CD14-positive monocyte (primary cell): ENCODE measurements around the gene ANXA4. TPM values are rescaled to one million over a fixed set of nuclear protein-coding genes. Genes with fewer than 3 reads are reported as not detected.

Experiments
- DNase-seq, 3 donors: peaks; one replicate each; pipeline ENCODE4 v3.0.0-alpha.2; 2011 to 2022
- H2AFZ ChIP-seq: 2 replicates; pipeline ENCODE4 v1.6.0; 2012; ENCODE audit warnings: mild to moderate bottlenecking, low read depth, low read length, inconsistent platforms; ENCODE audit not compliant: insufficient read depth, poor library complexity, severe bottlenecking
- H3K27ac ChIP-seq, 2 donors: 1 replicate in 1 of 2; 2 replicates in 1 of 2; pipeline ENCODE4 v1.5.1; 2012 to 2013; ENCODE audit warnings: low read length in 2 of 2, control low read depth in 1 of 2, inconsistent platforms in 1 of 2, low read depth in 1 of 2, mild to moderate bottlenecking in 1 of 2
- H3K27me3 ChIP-seq, 2 donors: one replicate each; pipeline versions ENCODE4 v1.6.0 to v1.6.1; 2011 to 2013; ENCODE audit warnings: low read length in 2 of 2; ENCODE audit not compliant: control insufficient read depth in 2 of 2, insufficient read depth in 2 of 2
- H3K36me3 ChIP-seq, 2 donors: replicated peaks in 1 of 2; 1 replicate in 1 of 2; 2 replicates in 1 of 2; pipeline versions ENCODE4 v1.5.1 to v1.6.1; 2012 to 2013; ENCODE audit warnings: low read length in 2 of 2, control low read depth in 1 of 2, inconsistent platforms in 1 of 2, mild to moderate bottlenecking in 1 of 2; ENCODE audit not compliant: insufficient read depth in 2 of 2, control insufficient read depth in 1 of 2
- H3K4me1 ChIP-seq, 2 donors: 1 replicate in 1 of 2; 2 replicates in 1 of 2; pipeline versions ENCODE4 v1.5.1 to v1.6.1; 2012 to 2013; ENCODE audit warnings: low read length in 2 of 2, control low read depth in 1 of 2, inconsistent platforms in 1 of 2, mild to moderate bottlenecking in 1 of 2, moderate library complexity in 1 of 2; ENCODE audit not compliant: insufficient read depth in 2 of 2, control insufficient read depth in 1 of 2
- H3K4me2 ChIP-seq: replicated peaks from 2 replicates; pipeline ENCODE3; 2012; ENCODE audit warnings: low read length, moderate library complexity, mild to moderate bottlenecking; ENCODE audit not compliant: poor library complexity, severe bottlenecking; ENCODE audit errors: extremely low read depth
- H3K4me3 ChIP-seq, 3 experiments: fragments of 200-600 bp in 1 of 3; sonication (generic) in 1 of 3; replicated peaks in 1 of 3; 1 replicate in 2 of 3; 2 replicates in 1 of 3; pipeline ENCODE4 v1.5.1; 2011 to 2013; ENCODE audit warnings: low read length in 3 of 3, mild to moderate bottlenecking in 3 of 3, control low read depth in 2 of 3, low read depth in 2 of 3, inconsistent platforms in 1 of 3, moderate library complexity in 1 of 3
- H3K79me2 ChIP-seq: 2 replicates; pipeline ENCODE4 v1.6.0; 2012; ENCODE audit warnings: mild to moderate bottlenecking, control low read depth, inconsistent platforms, low read length, moderate library complexity; ENCODE audit not compliant: insufficient read depth
- H3K9ac ChIP-seq: 2 replicates; pipeline ENCODE4 v1.6.0; 2017; ENCODE audit warnings: low read length, mild to moderate bottlenecking; ENCODE audit not compliant: insufficient read depth, poor library complexity, severe bottlenecking
- H3K9me3 ChIP-seq, 2 donors: replicated peaks in 1 of 2; 1 replicate in 1 of 2; 2 replicates in 1 of 2; pipeline versions ENCODE4 v1.5.1 to v1.6.1; 2012 to 2013; ENCODE audit warnings: low read length in 2 of 2, control low read depth in 1 of 2; ENCODE audit not compliant: control insufficient read depth in 1 of 2, insufficient read depth in 1 of 2
- H4K20me1 ChIP-seq: 2 replicates; pipeline ENCODE4 v1.6.0; 2012; ENCODE audit warnings: mild to moderate bottlenecking, low read length, control low read depth, moderate library complexity; ENCODE audit not compliant: insufficient read depth
- H3K27ac Mint-ChIP-seq, 7 donors: one replicate each; pipeline ENCODE4 v1.8.0; 2020; ENCODE audit warnings: mild to moderate bottlenecking in 7 of 7, mixed read lengths in 7 of 7, moderate library complexity in 6 of 7, inconsistent platforms in 2 of 7
- H3K27me3 Mint-ChIP-seq, 3 donors: one replicate each; pipeline ENCODE4 v1.8.0; 2021 to 2022; ENCODE audit warnings: low read depth in 3 of 3, mild to moderate bottlenecking in 3 of 3, mixed read lengths in 3 of 3, moderate library complexity in 3 of 3, inconsistent platforms in 1 of 3
- H3K36me3 Mint-ChIP-seq, 2 donors: one replicate each; pipeline ENCODE4 v1.8.0; 2020; ENCODE audit warnings: mixed read lengths in 2 of 2, inconsistent platforms in 1 of 2, mild to moderate bottlenecking in 1 of 2
- H3K4me1 Mint-ChIP-seq: one replicate; pipeline ENCODE4 v1.8.0; 2020; ENCODE audit warnings: mild to moderate bottlenecking, mixed read lengths
- H3K4me3 Mint-ChIP-seq, 2 donors: one replicate each; pipeline ENCODE4 v1.8.0; 2020; ENCODE audit warnings: mild to moderate bottlenecking in 2 of 2, mixed read lengths in 2 of 2, moderate library complexity in 1 of 2
- H3K9me3 Mint-ChIP-seq, 7 donors: one replicate each; pipeline ENCODE4 v1.8.0; 2020 to 2022; ENCODE audit warnings: mixed read lengths in 7 of 7, mild to moderate bottlenecking in 6 of 7, moderate library complexity in 6 of 7, inconsistent platforms in 2 of 7
- CTCF ChIP-seq: fragments of 200-600 bp; IDR thresholded peaks from one replicate; pipeline ENCODE4 v1.8.0; 2022; ENCODE audit warnings: antibody characterized with exemption, mild to moderate bottlenecking
- WGBS: methylation state at CpG from one replicate; pipeline ENCODE4 v1.1.5; 2013; ENCODE audit warnings: missing lambda C conversion rate; ENCODE audit not compliant: insufficient coverage; 5-methylcytosine and 5-hydroxymethylcytosine counted together
- intact Hi-C, 2 donors: fragments of 100-400 bp; cut with micrococcal nuclease; formaldehyde crosslinking; loops; one replicate each; pipeline versions ENCODE4 v1.15.0 to v1.15.1; 2023
- polyA plus RNA-seq, 3 donors: library from polyadenylated mRNA; depleted of rRNA in 1 of 3; unstranded in 2 of 3; stranded (reverse) in 1 of 3; fragments of 300-500 nt in 2 of 3; fragments of >200 nt in 1 of 3; fragmentation: Illumina TruSeq in 2 of 3; gene quantifications; 1 replicate in 2 of 3; 2 replicates in 1 of 3; pipeline ENCODE4 v1.2.3, GENCODE V29; 2012 to 2021

Gene ANXA4
- polyA plus RNA-seq, 3 donors, result 30.0 to 95.7 (median 64.7) TPM

GRCh38 chr2:69768235-69768634, 26.3 kb downstream of the ANXA4 start:
- H2AFZ ChIP-seq, result no peak overlapping the region
- H3K4me3 ChIP-seq, result no peak overlapping the region
- Mint-ChIP-seq H3K9me3 (no peaks in the 10 kb centered on the region), H3K4me1 (peaks cover 56% of the 10 kb centered on the region), H3K27ac (peak overlapping the region in 2 of 7 donors; percentile 38 to 79), H3K36me3 (peaks cover 8 to 9% of the 10 kb centered on the region in 2 donors), H3K4me3 (no peak overlapping the region), H3K27me3 (peaks cover 0 to 6% (median 1%) of the 10 kb centered on the region in 3 donors)
- intact Hi-C loops, result no loop called here
- no peak for DNase-seq
- H3K27ac ChIP-seq, result no peak overlapping the region
- H3K4me1 ChIP-seq, result peaks cover 25 to 48% of the 10 kb centered on the region in 2 donors
- H3K27me3 ChIP-seq, result no peaks in the 10 kb centered on the region
- peaks cover 61% of the 10 kb centered on the region for H3K79me2 ChIP-seq
- H3K9ac ChIP-seq, result no peak overlapping the region
- H3K36me3 ChIP-seq, result no peaks in the 10 kb centered on the region
- WGBS, result no CpG with 5 or more reads among the region's 5 CpGs
- no peak overlapping the region for H3K4me2 ChIP-seq
- H3K9me3 ChIP-seq, result no peaks in the 10 kb centered on the region
- no peaks in the 10 kb centered on the region for H4K20me1 ChIP-seq
- no peak for TF ChIP-seq CTCF

GRCh38 chr2:69768789-69769188, 26.9 kb downstream of the ANXA4 start:
- DNase-seq, result no peak
- no CpG with 5 or more reads among the region's 2 CpGs for WGBS
- peak overlapping the region in 2 of 7 donors; percentile 38 to 42 for H3K27ac Mint-ChIP-seq
- no peak overlapping the region for H3K4me2 ChIP-seq
- H3K36me3 ChIP-seq, result no peaks in the 10 kb centered on the region
- H3K9me3 Mint-ChIP-seq, result no peaks in the 10 kb centered on the region
- H4K20me1 ChIP-seq, result no peaks in the 10 kb centered on the region
- no peak overlapping the region for H3K9ac ChIP-seq
- peak overlapping the region in 1 of 2 donors; percentile 78 for H3K27ac ChIP-seq
- H3K4me1 Mint-ChIP-seq, result peaks cover 56% of the 10 kb centered on the region
- no peaks in the 10 kb centered on the region for H3K27me3 ChIP-seq
- peaks cover 0 to 6% (median 1%) of the 10 kb centered on the region in 3 donors for H3K27me3 Mint-ChIP-seq
- intact Hi-C loops, result no loop called here
- peaks cover 26 to 51% of the 10 kb centered on the region in 2 donors for H3K4me1 ChIP-seq
- H3K36me3 Mint-ChIP-seq, result peaks cover 7 to 8% of the 10 kb centered on the region in 2 donors
- no peaks in the 10 kb centered on the region for H3K9me3 ChIP-seq
- no peak overlapping the region for H3K4me3 Mint-ChIP-seq
- no peak for TF ChIP-seq CTCF
- peaks cover 63% of the 10 kb centered on the region for H3K79me2 ChIP-seq
- no peak overlapping the region for H3K4me3 ChIP-seq
- H2AFZ ChIP-seq, result no peak overlapping the region
